HCT116 (cell line): ENCODE data around the gene CHST14.

Source experiments
- EZH2 ChIP-seq: fragments of 200-600 bp; sonication (generic); IDR thresholded peaks from 2 replicates; pipeline ENCODE4 v1.6.1; 2017; ENCODE audit warnings: antibody characterized with exemption, mixed run types
- FOSL1 ChIP-seq: IDR thresholded peaks from 2 replicates; pipeline ENCODE4 v1.6.1; 2012; ENCODE audit warnings: low read depth
- JUND ChIP-seq: IDR thresholded peaks from 2 replicates; pipeline ENCODE4 v1.6.1; 2012
- POLR2A ChIP-seq: IDR thresholded peaks from 2 replicates; pipeline ENCODE4 v1.7.0; 2011; ENCODE audit warnings: borderline replicate concordance; ENCODE audit not compliant: insufficient read depth, insufficient read length; ENCODE audit errors: extremely low read depth
- POLR2AphosphoS5 ChIP-seq: IDR thresholded peaks from 2 replicates; pipeline ENCODE4 v1.6.1; 2011; ENCODE audit warnings: mild to moderate bottlenecking, low read depth, low read length, moderate library complexity
- RAD21 ChIP-seq: IDR thresholded peaks from 2 replicates; pipeline ENCODE4 v1.6.1; 2012; ENCODE audit warnings: low read depth, mild to moderate bottlenecking
- SP1 ChIP-seq: IDR thresholded peaks from 2 replicates; pipeline ENCODE4 v1.6.1; 2012; ENCODE audit warnings: low read depth
- YY1 ChIP-seq: IDR thresholded peaks from 2 replicates; pipeline ENCODE4 v1.6.1; 2011; ENCODE audit warnings: low read length, low read depth, moderate library complexity, mild to moderate bottlenecking; ENCODE audit not compliant: insufficient replicate concordance; ENCODE audit errors: extremely low read depth
- ZFX ChIP-seq: fragments of 450-650 bp; IDR thresholded peaks from 2 replicates; pipeline ENCODE4 v1.6.1; 2017
- ZNF274 ChIP-seq: fragments of 200-500 bp; sonication (Bioruptor generic); IDR thresholded peaks from 2 replicates; pipeline ENCODE4 v1.6.1; 2014; ENCODE audit warnings: mild to moderate bottlenecking, low read depth, low read length, inconsistent platforms
- TF ChIP-seq, protein P1 (sequence below), 3 experiments: fragments of 200-600 bp in 1 of 3; sonication (generic) in 1 of 3; IDR thresholded peaks in 2 of 3; conservative IDR thresholded peaks in 1 of 3; 2 replicates each; pipeline ENCODE4 v1.5.1; 2012 to 2017; ENCODE audit warnings: low read depth in 2 of 3, low read length in 2 of 3, antibody characterized with exemption in 1 of 3, borderline replicate concordance in 1 of 3, control low read depth in 1 of 3, mild to moderate bottlenecking in 1 of 3, mixed read lengths in 1 of 3, mixed run types in 1 of 3, moderate library complexity in 1 of 3; ENCODE audit not compliant: insufficient read depth in 1 of 3
- TF ChIP-seq, protein P2 (sequence below): IDR thresholded peaks from 2 replicates; pipeline ENCODE4 v1.6.1; 2012; ENCODE audit warnings: low read depth
- TF ChIP-seq, protein P3 (sequence below): IDR thresholded peaks from 2 replicates; pipeline ENCODE4 v1.6.1; 2012
- TF ChIP-seq, protein P4 (sequence below): IDR thresholded peaks from 2 replicates; pipeline ENCODE4 v1.6.1; 2011; ENCODE audit warnings: mild to moderate bottlenecking, low read length, moderate library complexity; ENCODE audit not compliant: insufficient replicate concordance; ENCODE audit errors: extremely low read depth

DNA sequence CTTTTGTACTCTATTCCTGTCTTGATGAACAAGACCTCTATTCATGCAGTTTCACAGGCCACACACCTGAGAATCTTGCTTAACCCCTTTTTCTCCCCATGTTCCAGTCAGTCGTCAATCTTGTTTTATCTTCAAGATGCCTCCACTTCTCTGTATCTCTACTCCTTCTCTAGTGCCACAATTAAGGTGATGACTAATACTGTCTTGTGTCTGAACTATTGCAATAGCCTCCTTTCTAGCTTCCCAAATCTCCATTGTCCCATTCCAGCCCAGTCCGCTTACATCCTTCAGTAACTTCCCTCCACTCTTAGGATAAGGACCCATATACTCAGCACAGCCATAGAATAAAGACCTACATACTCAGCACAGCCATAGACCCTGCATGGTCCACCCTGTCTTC lies 24.7 kb downstream of the CHST14 start:
- no peak for TF ChIP-seq FOSL1
- TF ChIP-seq, protein P1, sequence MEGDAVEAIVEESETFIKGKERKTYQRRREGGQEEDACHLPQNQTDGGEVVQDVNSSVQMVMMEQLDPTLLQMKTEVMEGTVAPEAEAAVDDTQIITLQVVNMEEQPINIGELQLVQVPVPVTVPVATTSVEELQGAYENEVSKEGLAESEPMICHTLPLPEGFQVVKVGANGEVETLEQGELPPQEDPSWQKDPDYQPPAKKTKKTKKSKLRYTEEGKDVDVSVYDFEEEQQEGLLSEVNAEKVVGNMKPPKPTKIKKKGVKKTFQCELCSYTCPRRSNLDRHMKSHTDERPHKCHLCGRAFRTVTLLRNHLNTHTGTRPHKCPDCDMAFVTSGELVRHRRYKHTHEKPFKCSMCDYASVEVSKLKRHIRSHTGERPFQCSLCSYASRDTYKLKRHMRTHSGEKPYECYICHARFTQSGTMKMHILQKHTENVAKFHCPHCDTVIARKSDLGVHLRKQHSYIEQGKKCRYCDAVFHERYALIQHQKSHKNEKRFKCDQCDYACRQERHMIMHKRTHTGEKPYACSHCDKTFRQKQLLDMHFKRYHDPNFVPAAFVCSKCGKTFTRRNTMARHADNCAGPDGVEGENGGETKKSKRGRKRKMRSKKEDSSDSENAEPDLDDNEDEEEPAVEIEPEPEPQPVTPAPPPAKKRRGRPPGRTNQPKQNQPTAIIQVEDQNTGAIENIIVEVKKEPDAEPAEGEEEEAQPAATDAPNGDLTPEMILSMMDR (IDR thresholded peaks at IDR 0.05 in 2 of 3, conservative IDR thresholded peaks at IDR 0.05 in 1 of 3; ENCODE audit: borderline replicate concordance in 1 of 3, insufficient read depth in 1 of 3, low read depth in 2 of 3, low read length in 2 of 3): no peak
- TF ChIP-seq POLR2A: no peak
- no peak for TF ChIP-seq POLR2AphosphoS5
- TF ChIP-seq ZFX: no peak
- no peak for TF ChIP-seq EZH2
- no peak for TF ChIP-seq YY1
- TF ChIP-seq, protein P2, sequence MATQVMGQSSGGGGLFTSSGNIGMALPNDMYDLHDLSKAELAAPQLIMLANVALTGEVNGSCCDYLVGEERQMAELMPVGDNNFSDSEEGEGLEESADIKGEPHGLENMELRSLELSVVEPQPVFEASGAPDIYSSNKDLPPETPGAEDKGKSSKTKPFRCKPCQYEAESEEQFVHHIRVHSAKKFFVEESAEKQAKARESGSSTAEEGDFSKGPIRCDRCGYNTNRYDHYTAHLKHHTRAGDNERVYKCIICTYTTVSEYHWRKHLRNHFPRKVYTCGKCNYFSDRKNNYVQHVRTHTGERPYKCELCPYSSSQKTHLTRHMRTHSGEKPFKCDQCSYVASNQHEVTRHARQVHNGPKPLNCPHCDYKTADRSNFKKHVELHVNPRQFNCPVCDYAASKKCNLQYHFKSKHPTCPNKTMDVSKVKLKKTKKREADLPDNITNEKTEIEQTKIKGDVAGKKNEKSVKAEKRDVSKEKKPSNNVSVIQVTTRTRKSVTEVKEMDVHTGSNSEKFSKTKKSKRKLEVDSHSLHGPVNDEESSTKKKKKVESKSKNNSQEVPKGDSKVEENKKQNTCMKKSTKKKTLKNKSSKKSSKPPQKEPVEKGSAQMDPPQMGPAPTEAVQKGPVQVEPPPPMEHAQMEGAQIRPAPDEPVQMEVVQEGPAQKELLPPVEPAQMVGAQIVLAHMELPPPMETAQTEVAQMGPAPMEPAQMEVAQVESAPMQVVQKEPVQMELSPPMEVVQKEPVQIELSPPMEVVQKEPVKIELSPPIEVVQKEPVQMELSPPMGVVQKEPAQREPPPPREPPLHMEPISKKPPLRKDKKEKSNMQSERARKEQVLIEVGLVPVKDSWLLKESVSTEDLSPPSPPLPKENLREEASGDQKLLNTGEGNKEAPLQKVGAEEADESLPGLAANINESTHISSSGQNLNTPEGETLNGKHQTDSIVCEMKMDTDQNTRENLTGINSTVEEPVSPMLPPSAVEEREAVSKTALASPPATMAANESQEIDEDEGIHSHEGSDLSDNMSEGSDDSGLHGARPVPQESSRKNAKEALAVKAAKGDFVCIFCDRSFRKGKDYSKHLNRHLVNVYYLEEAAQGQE: no peak
- TF ChIP-seq, protein P3, sequence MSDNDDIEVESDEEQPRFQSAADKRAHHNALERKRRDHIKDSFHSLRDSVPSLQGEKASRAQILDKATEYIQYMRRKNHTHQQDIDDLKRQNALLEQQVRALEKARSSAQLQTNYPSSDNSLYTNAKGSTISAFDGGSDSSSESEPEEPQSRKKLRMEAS: no peak
- TF ChIP-seq JUND: no peak
- no peak for TF ChIP-seq ZNF274
- no peak for TF ChIP-seq RAD21
- no peak for TF ChIP-seq SP1
- TF ChIP-seq, protein P4, sequence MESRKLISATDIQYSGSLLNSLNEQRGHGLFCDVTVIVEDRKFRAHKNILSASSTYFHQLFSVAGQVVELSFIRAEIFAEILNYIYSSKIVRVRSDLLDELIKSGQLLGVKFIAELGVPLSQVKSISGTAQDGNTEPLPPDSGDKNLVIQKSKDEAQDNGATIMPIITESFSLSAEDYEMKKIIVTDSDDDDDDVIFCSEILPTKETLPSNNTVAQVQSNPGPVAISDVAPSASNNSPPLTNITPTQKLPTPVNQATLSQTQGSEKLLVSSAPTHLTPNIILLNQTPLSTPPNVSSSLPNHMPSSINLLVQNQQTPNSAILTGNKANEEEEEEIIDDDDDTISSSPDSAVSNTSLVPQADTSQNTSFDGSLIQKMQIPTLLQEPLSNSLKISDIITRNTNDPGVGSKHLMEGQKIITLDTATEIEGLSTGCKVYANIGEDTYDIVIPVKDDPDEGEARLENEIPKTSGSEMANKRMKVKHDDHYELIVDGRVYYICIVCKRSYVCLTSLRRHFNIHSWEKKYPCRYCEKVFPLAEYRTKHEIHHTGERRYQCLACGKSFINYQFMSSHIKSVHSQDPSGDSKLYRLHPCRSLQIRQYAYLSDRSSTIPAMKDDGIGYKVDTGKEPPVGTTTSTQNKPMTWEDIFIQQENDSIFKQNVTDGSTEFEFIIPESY: no peak
